Tibial artery (tissue), 4 donors: ENCODE measurements around the gene MAPK8.

Experiments used
- DNase-seq, 2 donors: peaks; one replicate each; pipeline ENCODE4 v3.0.0-alpha.2; 2019
- H3K27ac ChIP-seq, 2 donors: fragments of 200-600 bp; sonication (generic) in 1 of 2; 1 replicate in 1 of 2; 2 replicates in 1 of 2; pipeline ENCODE4 v1.5.1; 2018 to 2019; ENCODE audit warnings: mild to moderate bottlenecking in 1 of 2
- H3K27me3 ChIP-seq, 2 donors: fragments of 200-600 bp; sonication (generic) in 1 of 2; one replicate each; pipeline versions ENCODE4 v1.5.1 to v1.6.0; 2016 to 2019
- H3K36me3 ChIP-seq, 3 donors: fragments of 200-600 bp; sonication (generic) in 2 of 3; one replicate each; pipeline ENCODE4 v1.5.1; 2016 to 2019; ENCODE audit warnings: mild to moderate bottlenecking in 2 of 3
- H3K4me1 ChIP-seq, 4 donors: fragments of 200-600 bp; sonication (generic) in 2 of 4; 1 replicate in 3 of 4; 2 replicates in 1 of 4; pipeline ENCODE4 v1.5.1; 2016 to 2019
- H3K4me3 ChIP-seq, 2 donors: fragments of 200-600 bp; sonication (generic) in 1 of 2; 1 replicate in 1 of 2; 2 replicates in 1 of 2; pipeline ENCODE4 v1.5.1; 2018 to 2019; ENCODE audit warnings: mild to moderate bottlenecking in 2 of 2
- H3K9me3 ChIP-seq, 3 donors: fragments of 200-600 bp; sonication (generic) in 1 of 3; one replicate each; pipeline ENCODE4 v1.5.1; 2016 to 2019
- intact Hi-C: fragments of 100-400 bp; cut with DNase I; formaldehyde crosslinking; loops from one replicate; pipeline ENCODE4 v1.15.0; 2023; ENCODE audit warnings: low total_unique reads
- TF ChIP-seq, protein P1 (sequence below), 2 experiments: fragments of 200-600 bp in 1 of 2; fragments of 450-650 bp in 1 of 2; IDR thresholded peaks; one replicate each; pipeline ENCODE4 v1.5.1; 2017 to 2019; ENCODE audit warnings: antibody characterized with exemption in 2 of 2, mild to moderate bottlenecking in 1 of 2, moderate library complexity in 1 of 2

Gene MAPK8

DNA sequence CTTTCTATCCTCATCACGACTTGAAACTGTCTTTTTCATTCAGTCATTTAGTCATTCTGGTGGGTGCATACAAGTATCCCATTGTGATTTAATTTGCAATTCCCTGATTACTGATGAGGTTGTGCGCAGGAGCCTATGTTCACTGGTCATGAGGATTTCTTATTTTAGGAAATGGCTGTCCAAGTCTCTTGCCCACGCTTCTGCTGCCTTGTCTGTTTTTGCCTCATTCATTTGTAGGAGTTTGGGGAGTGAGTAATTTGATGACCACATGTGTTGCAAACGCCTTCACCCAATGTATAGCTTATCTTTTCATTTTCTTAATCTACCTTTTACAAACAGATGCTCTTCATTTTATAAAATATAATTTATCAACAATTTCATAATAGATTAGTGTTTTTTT lies 171.1 kb downstream of the MAPK8 start:
- H3K4me3 ChIP-seq = no peak overlapping the region
- intact Hi-C loops = no loop called here
- DNase-seq = no peak
- H3K4me1 ChIP-seq = no peaks in the 10 kb centered on the region
- TF ChIP-seq, protein P1, sequence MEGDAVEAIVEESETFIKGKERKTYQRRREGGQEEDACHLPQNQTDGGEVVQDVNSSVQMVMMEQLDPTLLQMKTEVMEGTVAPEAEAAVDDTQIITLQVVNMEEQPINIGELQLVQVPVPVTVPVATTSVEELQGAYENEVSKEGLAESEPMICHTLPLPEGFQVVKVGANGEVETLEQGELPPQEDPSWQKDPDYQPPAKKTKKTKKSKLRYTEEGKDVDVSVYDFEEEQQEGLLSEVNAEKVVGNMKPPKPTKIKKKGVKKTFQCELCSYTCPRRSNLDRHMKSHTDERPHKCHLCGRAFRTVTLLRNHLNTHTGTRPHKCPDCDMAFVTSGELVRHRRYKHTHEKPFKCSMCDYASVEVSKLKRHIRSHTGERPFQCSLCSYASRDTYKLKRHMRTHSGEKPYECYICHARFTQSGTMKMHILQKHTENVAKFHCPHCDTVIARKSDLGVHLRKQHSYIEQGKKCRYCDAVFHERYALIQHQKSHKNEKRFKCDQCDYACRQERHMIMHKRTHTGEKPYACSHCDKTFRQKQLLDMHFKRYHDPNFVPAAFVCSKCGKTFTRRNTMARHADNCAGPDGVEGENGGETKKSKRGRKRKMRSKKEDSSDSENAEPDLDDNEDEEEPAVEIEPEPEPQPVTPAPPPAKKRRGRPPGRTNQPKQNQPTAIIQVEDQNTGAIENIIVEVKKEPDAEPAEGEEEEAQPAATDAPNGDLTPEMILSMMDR (IDR thresholded peaks at IDR 0.05) = no peak
- H3K27me3 ChIP-seq = no peaks in the 10 kb centered on the region
- H3K27ac ChIP-seq = no peak overlapping the region
- no peaks in the 10 kb centered on the region for H3K36me3 ChIP-seq
- H3K9me3 ChIP-seq = no peaks in the 10 kb centered on the region

DNA sequence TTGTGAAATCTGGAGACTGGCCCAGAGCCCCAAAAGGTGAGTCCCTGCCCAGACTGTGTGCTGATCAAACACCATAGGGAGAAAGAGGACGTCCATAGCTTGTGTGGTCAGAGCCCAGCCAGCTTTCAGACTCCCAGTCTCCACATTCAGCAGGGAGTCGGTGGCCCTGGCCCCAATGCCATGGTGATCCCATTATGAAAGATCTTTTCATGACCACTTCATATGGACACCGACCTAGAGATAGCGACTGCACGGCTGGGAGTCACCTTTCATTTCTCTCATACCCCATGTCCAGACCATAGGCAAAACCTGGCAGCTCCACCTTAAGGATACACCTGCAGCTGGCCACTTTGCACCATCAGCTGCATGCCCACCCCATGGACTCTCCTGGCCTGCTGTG lies 172.0 kb downstream of the MAPK8 start:
- H3K9me3 ChIP-seq = no peaks in the 10 kb centered on the region
- no peaks in the 10 kb centered on the region for H3K36me3 ChIP-seq
- H3K4me1 ChIP-seq = no peaks in the 10 kb centered on the region
- no peaks in the 10 kb centered on the region for H3K27me3 ChIP-seq
- TF ChIP-seq, protein P1 (IDR thresholded peaks at IDR 0.05) = no peak
- intact Hi-C loops = no loop called here
- no peak overlapping the region for H3K27ac ChIP-seq
- H3K4me3 ChIP-seq = no peak overlapping the region
- no peak for DNase-seq

DNA sequence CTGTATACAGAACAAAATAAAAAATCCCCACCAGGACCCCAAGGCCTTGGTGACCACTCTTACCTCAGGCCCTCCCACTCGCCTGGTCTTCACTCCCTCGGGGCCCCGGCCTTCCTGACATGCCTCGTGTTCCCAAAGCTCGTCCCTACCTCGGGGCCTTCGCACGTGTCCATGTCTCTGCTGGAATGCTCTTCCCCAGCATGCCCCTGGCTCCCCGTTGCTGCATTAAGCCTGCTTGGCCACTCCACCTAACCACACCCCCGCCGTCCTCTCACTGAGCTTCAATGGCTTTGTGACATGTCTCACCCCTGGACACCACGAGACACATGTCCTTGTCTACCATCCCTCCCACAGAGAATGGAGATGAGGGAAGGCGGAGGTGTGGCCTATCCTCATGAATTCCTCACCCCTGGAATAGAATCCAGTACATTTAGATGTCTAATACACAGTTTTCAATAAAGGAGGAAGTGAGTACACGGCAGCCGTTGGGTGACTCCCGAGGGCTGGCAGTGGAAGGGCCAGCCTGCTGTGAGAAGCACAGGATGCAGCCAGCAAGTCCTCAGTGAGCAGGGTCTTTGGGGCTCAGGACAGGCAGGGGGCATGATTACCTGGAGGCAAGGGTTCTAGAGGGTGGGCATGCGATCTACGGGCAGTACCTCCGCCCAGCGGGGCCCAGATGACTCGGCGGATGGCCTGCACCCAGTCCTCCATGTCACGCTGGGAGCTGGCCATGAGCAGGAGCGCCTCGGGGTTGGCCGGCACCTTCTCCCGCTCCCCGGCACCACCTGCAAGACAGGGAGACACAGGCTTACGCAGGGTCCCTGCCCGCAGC lies 172.7 kb downstream of the MAPK8 start:
- Histone ChIP-seq H3K27ac (no peak overlapping the region), H3K36me3 (no peaks in the 10 kb centered on the region), H3K27me3 (no peaks in the 10 kb centered on the region), H3K4me1 (no peaks in the 10 kb centered on the region), H3K9me3 (no peaks in the 10 kb centered on the region), H3K4me3 (no peak overlapping the region)
- intact Hi-C loops = no loop called here
- TF ChIP-seq, protein P1 (IDR thresholded peaks at IDR 0.05) = no peak
- DNase-seq = peak in 1 of 2 donors; percentile 56

- intact Hi-C loops = no loop called here
- Histone ChIP-seq H3K9me3 (no peaks in the 10 kb centered on the region), H3K27me3 (no peaks in the 10 kb centered on the region), H3K4me1 (no peaks in the 10 kb centered on the region), H3K4me3 (no peak overlapping the region), H3K36me3 (no peaks in the 10 kb centered on the region), H3K27ac (no peak overlapping the region)
- TF ChIP-seq, protein P1 (IDR thresholded peaks at IDR 0.05) = no peak
- no peak for DNase-seq
These were observed 174.2 kb downstream of the MAPK8 start for GRCh38 chr10:48480397-48481374.

- Histone ChIP-seq H3K9me3 (no peaks in the 10 kb centered on the region), H3K27me3 (no peaks in the 10 kb centered on the region), H3K27ac (no peak overlapping the region), H3K4me3 (no peak overlapping the region), H3K36me3 (no peaks in the 10 kb centered on the region), H3K4me1 (no peaks in the 10 kb centered on the region)
- TF ChIP-seq, protein P1 (IDR thresholded peaks at IDR 0.05) = no peak
- DNase-seq = no peak
- intact Hi-C loops = no loop called here
These were observed 174.9 kb downstream of the MAPK8 start for GRCh38 chr10:48481385-48481784.
